ENCODE data around the gene PAX8. TPM values are rescaled to one million over a fixed set of nuclear protein-coding genes. Genes with fewer than 3 reads are reported as not detected.

Gene PAX8
- total RNA-seq, 1 donor: 2.9 TPM

- no peak overlapping the region for H3K4me3 ChIP-seq (ENCODE audit: insufficient read depth, low read length)
- H3K9me3 ChIP-seq (ENCODE audit: low read depth, low read length): no peaks in the 10 kb centered on the region
- no peaks in the 10 kb centered on the region for H3K4me1 ChIP-seq (ENCODE audit: insufficient read depth, low read length)
- TF ChIP-seq CTCF (IDR thresholded peaks at IDR 0.05; ENCODE audit: extremely low read depth, low read depth, low read length): no peak
- H2AFZ ChIP-seq (ENCODE audit: low read length): no peak overlapping the region
- H3K36me3 ChIP-seq (ENCODE audit: insufficient read depth, low read length): no peaks in the 10 kb centered on the region
- H3K4me2 ChIP-seq (ENCODE audit: insufficient read depth, low read length): no peak overlapping the region
- H4K20me1 ChIP-seq (ENCODE audit: insufficient read depth, low read length): no peaks in the 10 kb centered on the region
- H3K27ac ChIP-seq (ENCODE audit: low read depth, low read length): no peak overlapping the region
- DNase-seq (ENCODE audit: insufficient read length, low spot score, missing footprints): no peak
- H3K27me3 ChIP-seq (ENCODE audit: insufficient read depth, low read length): no peaks in the 10 kb centered on the region
- no peaks in the 10 kb centered on the region for H3K79me2 ChIP-seq (ENCODE audit: insufficient read depth, low read length)
Observed at GRCh38 chr2:113181258-113182051, 97.3 kb downstream of the PAX8 start.

GRCh38 chr2:113180131-113180946 is 98.4 kb downstream of the PAX8 start:
- TF ChIP-seq CTCF (IDR thresholded peaks at IDR 0.05; ENCODE audit: extremely low read depth, low read depth, low read length): no peak
- Histone ChIP-seq H3K4me1 (ENCODE audit: insufficient read depth, low read length) (no peaks in the 10 kb centered on the region), H4K20me1 (ENCODE audit: insufficient read depth, low read length) (no peaks in the 10 kb centered on the region), H3K4me2 (ENCODE audit: insufficient read depth, low read length) (no peak overlapping the region), H2AFZ (ENCODE audit: low read length) (no peak overlapping the region), H3K36me3 (ENCODE audit: insufficient read depth, low read length) (no peaks in the 10 kb centered on the region), H3K9me3 (ENCODE audit: low read depth, low read length) (no peaks in the 10 kb centered on the region), H3K4me3 (ENCODE audit: insufficient read depth, low read length) (no peak overlapping the region), H3K27ac (ENCODE audit: low read depth, low read length) (no peak overlapping the region), H3K79me2 (ENCODE audit: insufficient read depth, low read length) (no peaks in the 10 kb centered on the region), H3K27me3 (ENCODE audit: insufficient read depth, low read length) (no peaks in the 10 kb centered on the region)
- no peak for DNase-seq (ENCODE audit: insufficient read length, low spot score, missing footprints)

- H3K9me3 ChIP-seq (ENCODE audit: low read depth, low read length): no peaks in the 10 kb centered on the region
- H3K36me3 ChIP-seq (ENCODE audit: insufficient read depth, low read length): no peaks in the 10 kb centered on the region
- H3K4me3 ChIP-seq (ENCODE audit: insufficient read depth, low read length): no peak overlapping the region
- DNase-seq (ENCODE audit: insufficient read length, low spot score, missing footprints): no peak
- no peak overlapping the region for H2AFZ ChIP-seq (ENCODE audit: low read length)
- no peaks in the 10 kb centered on the region for H3K4me1 ChIP-seq (ENCODE audit: insufficient read depth, low read length)
- H3K27ac ChIP-seq (ENCODE audit: low read depth, low read length): no peak overlapping the region
- no peaks in the 10 kb centered on the region for H3K27me3 ChIP-seq (ENCODE audit: insufficient read depth, low read length)
- H3K4me2 ChIP-seq (ENCODE audit: insufficient read depth, low read length): no peak overlapping the region
- no peaks in the 10 kb centered on the region for H3K79me2 ChIP-seq (ENCODE audit: insufficient read depth, low read length)
- no peak for TF ChIP-seq CTCF (IDR thresholded peaks at IDR 0.05; ENCODE audit: extremely low read depth, low read depth, low read length)
- H4K20me1 ChIP-seq (ENCODE audit: insufficient read depth, low read length): no peaks in the 10 kb centered on the region
Observed at GRCh38 chr2:113179446-113180045, 99.2 kb downstream of the PAX8 start.

- Histone ChIP-seq H3K27me3 (ENCODE audit: insufficient read depth, low read length) (no peaks in the 10 kb centered on the region), H3K79me2 (ENCODE audit: insufficient read depth, low read length) (no peaks in the 10 kb centered on the region), H3K4me1 (ENCODE audit: insufficient read depth, low read length) (no peaks in the 10 kb centered on the region), H3K27ac (ENCODE audit: low read depth, low read length) (no peak overlapping the region), H3K4me2 (ENCODE audit: insufficient read depth, low read length) (no peak overlapping the region), H3K4me3 (ENCODE audit: insufficient read depth, low read length) (no peak overlapping the region), H3K9me3 (ENCODE audit: low read depth, low read length) (no peaks in the 10 kb centered on the region), H3K36me3 (ENCODE audit: insufficient read depth, low read length) (no peaks in the 10 kb centered on the region), H2AFZ (ENCODE audit: low read length) (no peak overlapping the region), H4K20me1 (ENCODE audit: insufficient read depth, low read length) (no peaks in the 10 kb centered on the region)
- DNase-seq (ENCODE audit: insufficient read length, low spot score, missing footprints): no peak
- no peak for TF ChIP-seq CTCF (IDR thresholded peaks at IDR 0.05; ENCODE audit: extremely low read depth, low read depth, low read length)
Observed at GRCh38 chr2:113178891-113179290, 99.8 kb downstream of the PAX8 start.

Measured in osteoblast (primary cell).